GM12878 (cell line): Measurements from ENCODE around the gene IL1R2. TPM values are rescaled to one million over a fixed set of nuclear protein-coding genes. Genes with fewer than 3 reads are reported as not detected.

Experiments used
- ATAC-seq: fragments of 200-7000 bp; cut with Tn5 transposase; 3 replicates; pipeline ENCODE4 v1.9.1; 2020; ENCODE audit warnings: mild to moderate bottlenecking, moderate library complexity
- BruUV-seq: library from RNA; stranded (reverse); fragments of 400-500 nt; replicated peaks from 2 replicates; lab custom pipeline; 2021; lab: Mats Ljungman, UMichigan
- CTCF ChIA-PET: fragments of 300-600 bp; sonication (Branson Sonifier 250); formaldehyde crosslinking; extraction: SDS; loops from one replicate; lab custom pipeline; 2021; ENCODE audit warnings: inconsistent platforms; lab: Yijun Ruan, JAX
- POLR2A ChIA-PET: fragments of 350-600 bp; formaldehyde crosslinking; extraction: SDS; loops from one replicate; lab custom pipeline; 2021; ENCODE audit warnings: inconsistent platforms; lab: Charles Lee
- RAD21 ChIA-PET: fragments of 300-600 bp; sonication (Branson Sonifier 250); formaldehyde crosslinking; loops from one replicate; lab custom pipeline; 2023; ENCODE audit warnings: antibody characterized with exemption; ENCODE audit not compliant: unreplicated experiment; lab: Charles Lee
- SMC1A ChIA-PET: fragments of 300-600 bp; sonication (Branson Sonifier 250); formaldehyde crosslinking; loops from one replicate; lab custom pipeline; 2023; ENCODE audit not compliant: unreplicated experiment, uncharacterized antibody; lab: Charles Lee
- DNase-seq: peaks from one replicate; pipeline ENCODE4 v3.0.0-alpha.2; 2011; ENCODE audit warnings: low read depth, low spot score
- FAIRE-seq: peaks from 3 replicates; lab custom pipeline; 2011; peaks lifted over from hg19 to GRCh38; lab: Jason Lieb, UNC
- H2AFZ ChIP-seq: 2 replicates; pipeline ENCODE4 v1.6.0; 2011; ENCODE audit warnings: low read depth, low read length, control low read depth; ENCODE audit not compliant: control insufficient read depth
- H3K27ac ChIP-seq: 2 replicates; pipeline ENCODE4 v1.5.1; 2011; ENCODE audit warnings: control low read depth; ENCODE audit not compliant: control insufficient read depth, insufficient read depth
- H3K27me3 ChIP-seq, 2 experiments: replicated peaks in 1 of 2; 2 replicates each; pipeline versions ENCODE4 v1.6.0 to v1.6.1; 2011; ENCODE audit warnings: low read length in 1 of 2; ENCODE audit not compliant: control insufficient read depth in 2 of 2, insufficient read depth in 2 of 2
- H3K36me3 ChIP-seq, 2 experiments: 2 replicates each; pipeline ENCODE4 v1.5.1; 2011; ENCODE audit warnings: low read length in 1 of 2; ENCODE audit not compliant: control insufficient read depth in 2 of 2, insufficient read depth in 2 of 2
- H3K4me1 ChIP-seq: 2 replicates; pipeline ENCODE4 v1.6.1; 2011; ENCODE audit warnings: mild to moderate bottlenecking, low read length, moderate library complexity, mixed read lengths; ENCODE audit not compliant: control insufficient read depth, insufficient read depth
- H3K4me2 ChIP-seq: 2 replicates; pipeline ENCODE4 v1.6.0; 2011; ENCODE audit warnings: control low read depth; ENCODE audit not compliant: control insufficient read depth, insufficient read depth
- H3K4me3 ChIP-seq: fragments of 200-600 bp; sonication (generic); 2 replicates; pipeline ENCODE4 v1.5.1; 2016
- H3K79me2 ChIP-seq: 2 replicates; pipeline ENCODE4 v1.6.0; 2011; ENCODE audit warnings: low read length; ENCODE audit not compliant: control insufficient read depth, insufficient read depth
- H3K9ac ChIP-seq: 2 replicates; pipeline ENCODE4 v1.8.0; 2011; ENCODE audit warnings: low read length, control low read depth, mixed read lengths; ENCODE audit not compliant: control insufficient read depth, insufficient read depth
- H3K9me3 ChIP-seq: replicated peaks from 3 replicates; pipeline ENCODE4 v1.5.1; 2011; ENCODE audit warnings: mild to moderate bottlenecking, low read length; ENCODE audit not compliant: control insufficient read depth, insufficient read depth
- H4K20me1 ChIP-seq: 2 replicates; pipeline ENCODE4 v1.6.0; 2011; ENCODE audit not compliant: control insufficient read depth, insufficient read depth
- ASH2L ChIP-seq: fragments of 300-600, 200-600 bp; sonication (generic); IDR thresholded peaks from 2 replicates; pipeline ENCODE4 v1.6.1; 2017; ENCODE audit warnings: low read depth, mild to moderate bottlenecking, borderline replicate concordance
- CBFB ChIP-seq: IDR thresholded peaks from 2 replicates; pipeline ENCODE4 v1.6.1; 2016; ENCODE audit warnings: antibody characterized with exemption, low read depth
- CHD1 ChIP-seq: IDR thresholded peaks from 2 replicates; pipeline ENCODE4 v1.6.1; 2012; ENCODE audit warnings: low read depth, low read length, improper control_type of control experiment
- KAT2A ChIP-seq: conservative IDR thresholded peaks from 2 replicates; pipeline ENCODE4 v1.6.1; 2011; ENCODE audit warnings: low read depth, low read length; ENCODE audit not compliant: control insufficient read depth
- MEF2A ChIP-seq: IDR thresholded peaks from 2 replicates; pipeline ENCODE4 v1.6.1; 2011; ENCODE audit warnings: low read depth, mild to moderate bottlenecking, low read length, moderate library complexity; ENCODE audit not compliant: insufficient read depth
- NR2C1 ChIP-seq: fragments of 450-650 bp; IDR thresholded peaks from 2 replicates; pipeline ENCODE4 v1.6.1; 2017; ENCODE audit warnings: antibody characterized with exemption, mild to moderate bottlenecking, moderate library complexity
- PAX8 ChIP-seq: fragments of 450-650 bp; IDR thresholded peaks from 2 replicates; pipeline ENCODE4 v1.6.1; 2017; ENCODE audit warnings: mild to moderate bottlenecking, moderate library complexity
- RELA ChIP-seq: fragments of 450-650 bp; IDR thresholded peaks from 2 replicates; pipeline ENCODE4 v1.8.0; 2014; ENCODE audit warnings: borderline replicate concordance; ENCODE audit not compliant: partially characterized antibody
- WRNIP1 ChIP-seq: IDR thresholded peaks from 2 replicates; pipeline ENCODE4 v1.6.1; 2011; ENCODE audit warnings: low read depth, low read length, improper control_type of control experiment, borderline replicate concordance
- WGBS: methylation state at CpG from one replicate; pipeline ENCODE4 v1.1.6; 2016; ENCODE audit warnings: low lambda C conversion rate; ENCODE audit not compliant: insufficient replicate concordance, insufficient coverage; ENCODE audit errors: missing lambda C conversion rate; 5-methylcytosine and 5-hydroxymethylcytosine counted together
- in situ Hi-C: fragments of 300-500 bp; cut with MboI; formaldehyde crosslinking; loops from 9 replicates; pipeline ENCODE4 v1.14.3; 2018; ENCODE audit warnings: mixed read lengths
- intact Hi-C: fragments of 100-400 bp; cut with micrococcal nuclease; formaldehyde crosslinking; loops from one replicate; pipeline ENCODE4 v1.14.2; 2022; ENCODE audit not compliant: unreplicated experiment
- polyA plus RNA-seq, 11 experiments: library from polyadenylated mRNA; depleted of rRNA in 4 of 11; unstranded in 6 of 11; stranded (reverse) in 5 of 11; fragments of >200 nt; fragmentation: Nextera tagmentation in 4 of 11; fragmentation: Illumina TruSeq in 1 of 11; extraction: Ambion mirVana in 4 of 11; extraction: Trizol in 1 of 11; gene quantifications; 1 replicate in 1 of 11; 2 replicates in 10 of 11; pipeline versions ENCODE4 v1.2.1 to v1.2.3, GENCODE V29; 2011 to 2016; ENCODE audit warnings: inconsistent platforms in 2 of 11, missing spikeins in 2 of 11, low read depth in 1 of 11
- total RNA-seq, 4 experiments: library from RNA; depleted of rRNA in 3 of 4; stranded (reverse); fragments of >200 nt in 3 of 4; fragmentation: Illumina TruSeq in 1 of 4; extraction: Trizol in 1 of 4; gene quantifications; 2 replicates each; pipeline versions ENCODE4 v1.2.1 to v1.2.3, GENCODE V29; 2013 to 2021
- TF ChIP-seq, protein P1 (sequence below): fragments of 450-650 bp; IDR thresholded peaks from 2 replicates; pipeline ENCODE4 v1.6.1; 2017; ENCODE audit warnings: mild to moderate bottlenecking
- TF ChIP-seq, protein P2 (sequence below): fragments of 450-650 bp; IDR thresholded peaks from 2 replicates; pipeline ENCODE4 v1.6.1; 2016; ENCODE audit warnings: mild to moderate bottlenecking
- TF ChIP-seq, protein P3 (sequence below): fragments of 450-650 bp; IDR thresholded peaks from 2 replicates; pipeline ENCODE4 v1.6.1; 2017; ENCODE audit warnings: antibody characterized with exemption, mild to moderate bottlenecking, moderate library complexity
- TF ChIP-seq, protein P4 (sequence below): fragments of 450-650 bp; IDR thresholded peaks from 2 replicates; pipeline ENCODE4 v1.6.1; 2016; ENCODE audit warnings: mild to moderate bottlenecking
- TF ChIP-seq, protein P5 (sequence below): fragments of 450-650 bp; IDR thresholded peaks from 2 replicates; pipeline ENCODE4 v1.6.1; 2018; ENCODE audit warnings: borderline replicate concordance, mild to moderate bottlenecking; ENCODE audit not compliant: partially characterized antibody

Gene IL1R2
- total and polyA plus RNA-seq, 10 of the 15 experiments (the other 5 are each of a cell fraction or from before 2014, with no cell fraction given) = 0.44 to 6.4 (median 0.62) TPM

DNA sequence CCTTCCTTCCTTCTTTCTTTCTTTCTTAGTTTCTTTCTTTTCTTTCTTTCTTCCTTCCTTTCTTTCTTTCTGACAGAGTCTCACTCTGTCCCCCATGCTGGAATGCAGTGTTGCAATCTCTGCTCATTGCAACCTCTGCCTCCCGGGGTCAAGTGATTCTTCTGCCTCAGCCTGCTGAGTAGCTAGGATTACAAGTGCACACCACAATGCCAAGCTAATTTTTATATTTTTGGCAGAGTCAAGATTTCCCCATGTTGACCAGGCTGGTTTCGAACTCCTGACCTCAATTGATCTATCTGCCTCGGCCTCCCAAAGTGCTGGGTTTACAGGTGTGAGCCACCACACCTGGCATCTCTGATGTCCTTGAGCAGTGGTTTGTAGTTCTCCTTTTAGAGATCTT lies 48.5 kb downstream of the IL1R2 start:
- Histone ChIP-seq H3K9me3 (no peaks in the 10 kb centered on the region), H3K9ac (no peak overlapping the region), H3K4me1 (no peaks in the 10 kb centered on the region), H3K36me3 (no peaks in the 10 kb centered on the region), H2AFZ (no peak overlapping the region), H3K27ac (no peak overlapping the region), H3K27me3 (no peaks in the 10 kb centered on the region), H3K4me2 (no peak overlapping the region), H4K20me1 (no peaks in the 10 kb centered on the region), H3K4me3 (no peak overlapping the region), H3K79me2 (no peaks in the 10 kb centered on the region)
- FAIRE-seq = no peak
- ChIA-PET CTCF (interaction anchor here (0.6 to 2.3 kb wide), 4 partner anchors 10 to 200 kb away, joined by 3 to 9 read pairs (median 4); no protein-coding TSS in a partner anchor), POLR2A (interaction anchor here (0.6 kb wide), 1 partner anchor 17 kb away, joined by 3 read pairs; no protein-coding TSS in a partner anchor), RAD21 (interaction anchor here (1.4 to 1.7 kb wide), 2 partner anchors 15 to 17 kb away, joined by 3 read pairs; no protein-coding TSS in a partner anchor), SMC1A (interaction anchor here (1.1 to 9.9 kb wide), 5 partner anchors 8 to 201 kb away, joined by 3 to 72 read pairs (median 24); no protein-coding TSS in a partner anchor)
- no peak for DNase-seq
- WGBS = 31% methylated on average over 3 of the region's 3 CpGs
- BruUV-seq = no TSS peak
- ATAC-seq = no peak
- in situ Hi-C loops = no loop called here
- intact Hi-C loops = no loop called here
- TF ChIP-seq NR2C1 (no peak), PAX8 (no peak), MEF2A (no peak), ASH2L (no peak), RELA (no peak), KAT2A (no peak), CHD1 (no peak), CBFB (no peak), WRNIP1 (no peak)
- TF ChIP-seq, protein P1, sequence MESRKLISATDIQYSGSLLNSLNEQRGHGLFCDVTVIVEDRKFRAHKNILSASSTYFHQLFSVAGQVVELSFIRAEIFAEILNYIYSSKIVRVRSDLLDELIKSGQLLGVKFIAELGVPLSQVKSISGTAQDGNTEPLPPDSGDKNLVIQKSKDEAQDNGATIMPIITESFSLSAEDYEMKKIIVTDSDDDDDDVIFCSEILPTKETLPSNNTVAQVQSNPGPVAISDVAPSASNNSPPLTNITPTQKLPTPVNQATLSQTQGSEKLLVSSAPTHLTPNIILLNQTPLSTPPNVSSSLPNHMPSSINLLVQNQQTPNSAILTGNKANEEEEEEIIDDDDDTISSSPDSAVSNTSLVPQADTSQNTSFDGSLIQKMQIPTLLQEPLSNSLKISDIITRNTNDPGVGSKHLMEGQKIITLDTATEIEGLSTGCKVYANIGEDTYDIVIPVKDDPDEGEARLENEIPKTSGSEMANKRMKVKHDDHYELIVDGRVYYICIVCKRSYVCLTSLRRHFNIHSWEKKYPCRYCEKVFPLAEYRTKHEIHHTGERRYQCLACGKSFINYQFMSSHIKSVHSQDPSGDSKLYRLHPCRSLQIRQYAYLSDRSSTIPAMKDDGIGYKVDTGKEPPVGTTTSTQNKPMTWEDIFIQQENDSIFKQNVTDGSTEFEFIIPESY = no peak
- TF ChIP-seq, protein P2, sequence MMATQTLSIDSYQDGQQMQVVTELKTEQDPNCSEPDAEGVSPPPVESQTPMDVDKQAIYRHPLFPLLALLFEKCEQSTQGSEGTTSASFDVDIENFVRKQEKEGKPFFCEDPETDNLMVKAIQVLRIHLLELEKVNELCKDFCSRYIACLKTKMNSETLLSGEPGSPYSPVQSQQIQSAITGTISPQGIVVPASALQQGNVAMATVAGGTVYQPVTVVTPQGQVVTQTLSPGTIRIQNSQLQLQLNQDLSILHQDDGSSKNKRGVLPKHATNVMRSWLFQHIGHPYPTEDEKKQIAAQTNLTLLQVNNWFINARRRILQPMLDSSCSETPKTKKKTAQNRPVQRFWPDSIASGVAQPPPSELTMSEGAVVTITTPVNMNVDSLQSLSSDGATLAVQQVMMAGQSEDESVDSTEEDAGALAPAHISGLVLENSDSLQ = no peak
- TF ChIP-seq, protein P3, sequence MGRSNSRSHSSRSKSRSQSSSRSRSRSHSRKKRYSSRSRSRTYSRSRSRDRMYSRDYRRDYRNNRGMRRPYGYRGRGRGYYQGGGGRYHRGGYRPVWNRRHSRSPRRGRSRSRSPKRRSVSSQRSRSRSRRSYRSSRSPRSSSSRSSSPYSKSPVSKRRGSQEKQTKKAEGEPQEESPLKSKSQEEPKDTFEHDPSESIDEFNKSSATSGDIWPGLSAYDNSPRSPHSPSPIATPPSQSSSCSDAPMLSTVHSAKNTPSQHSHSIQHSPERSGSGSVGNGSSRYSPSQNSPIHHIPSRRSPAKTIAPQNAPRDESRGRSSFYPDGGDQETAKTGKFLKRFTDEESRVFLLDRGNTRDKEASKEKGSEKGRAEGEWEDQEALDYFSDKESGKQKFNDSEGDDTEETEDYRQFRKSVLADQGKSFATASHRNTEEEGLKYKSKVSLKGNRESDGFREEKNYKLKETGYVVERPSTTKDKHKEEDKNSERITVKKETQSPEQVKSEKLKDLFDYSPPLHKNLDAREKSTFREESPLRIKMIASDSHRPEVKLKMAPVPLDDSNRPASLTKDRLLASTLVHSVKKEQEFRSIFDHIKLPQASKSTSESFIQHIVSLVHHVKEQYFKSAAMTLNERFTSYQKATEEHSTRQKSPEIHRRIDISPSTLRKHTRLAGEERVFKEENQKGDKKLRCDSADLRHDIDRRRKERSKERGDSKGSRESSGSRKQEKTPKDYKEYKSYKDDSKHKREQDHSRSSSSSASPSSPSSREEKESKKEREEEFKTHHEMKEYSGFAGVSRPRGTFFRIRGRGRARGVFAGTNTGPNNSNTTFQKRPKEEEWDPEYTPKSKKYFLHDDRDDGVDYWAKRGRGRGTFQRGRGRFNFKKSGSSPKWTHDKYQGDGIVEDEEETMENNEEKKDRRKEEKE = no peak
- TF ChIP-seq, protein P4, sequence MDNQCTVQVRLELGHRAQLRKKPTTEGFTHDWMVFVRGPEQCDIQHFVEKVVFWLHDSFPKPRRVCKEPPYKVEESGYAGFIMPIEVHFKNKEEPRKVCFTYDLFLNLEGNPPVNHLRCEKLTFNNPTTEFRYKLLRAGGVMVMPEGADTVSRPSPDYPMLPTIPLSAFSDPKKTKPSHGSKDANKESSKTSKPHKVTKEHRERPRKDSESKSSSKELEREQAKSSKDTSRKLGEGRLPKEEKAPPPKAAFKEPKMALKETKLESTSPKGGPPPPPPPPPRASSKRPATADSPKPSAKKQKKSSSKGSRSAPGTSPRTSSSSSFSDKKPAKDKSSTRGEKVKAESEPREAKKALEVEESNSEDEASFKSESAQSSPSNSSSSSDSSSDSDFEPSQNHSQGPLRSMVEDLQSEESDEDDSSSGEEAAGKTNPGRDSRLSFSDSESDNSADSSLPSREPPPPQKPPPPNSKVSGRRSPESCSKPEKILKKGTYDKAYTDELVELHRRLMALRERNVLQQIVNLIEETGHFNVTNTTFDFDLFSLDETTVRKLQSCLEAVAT = no peak
- TF ChIP-seq, protein P5, sequence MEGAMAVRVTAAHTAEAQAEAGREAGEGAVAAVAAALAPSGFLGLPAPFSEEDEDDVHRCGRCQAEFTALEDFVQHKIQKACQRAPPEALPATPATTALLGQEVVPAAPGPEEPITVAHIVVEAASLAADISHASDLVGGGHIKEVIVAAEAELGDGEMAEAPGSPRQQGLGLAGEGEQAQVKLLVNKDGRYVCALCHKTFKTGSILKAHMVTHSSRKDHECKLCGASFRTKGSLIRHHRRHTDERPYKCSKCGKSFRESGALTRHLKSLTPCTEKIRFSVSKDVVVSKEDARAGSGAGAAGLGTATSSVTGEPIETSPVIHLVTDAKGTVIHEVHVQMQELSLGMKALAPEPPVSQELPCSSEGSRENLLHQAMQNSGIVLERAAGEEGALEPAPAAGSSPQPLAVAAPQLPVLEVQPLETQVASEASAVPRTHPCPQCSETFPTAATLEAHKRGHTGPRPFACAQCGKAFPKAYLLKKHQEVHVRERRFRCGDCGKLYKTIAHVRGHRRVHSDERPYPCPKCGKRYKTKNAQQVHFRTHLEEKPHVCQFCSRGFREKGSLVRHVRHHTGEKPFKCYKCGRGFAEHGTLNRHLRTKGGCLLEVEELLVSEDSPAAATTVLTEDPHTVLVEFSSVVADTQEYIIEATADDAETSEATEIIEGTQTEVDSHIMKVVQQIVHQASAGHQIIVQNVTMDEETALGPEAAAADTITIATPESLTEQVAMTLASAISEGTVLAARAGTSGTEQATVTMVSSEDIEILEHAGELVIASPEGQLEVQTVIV = no peak
